Measurements from ENCODE around the gene EVA1A. TPM values are rescaled to one million over a fixed set of nuclear protein-coding genes. Genes with fewer than 3 reads are reported as not detected.
A peak's percentile ranks its signal among the peaks of the same experiment; 100 is the strongest.

The EVA1A gene
- total and polyA plus RNA-seq, 4 donors: 45.7 to 206 (median 100) TPM

DNA sequence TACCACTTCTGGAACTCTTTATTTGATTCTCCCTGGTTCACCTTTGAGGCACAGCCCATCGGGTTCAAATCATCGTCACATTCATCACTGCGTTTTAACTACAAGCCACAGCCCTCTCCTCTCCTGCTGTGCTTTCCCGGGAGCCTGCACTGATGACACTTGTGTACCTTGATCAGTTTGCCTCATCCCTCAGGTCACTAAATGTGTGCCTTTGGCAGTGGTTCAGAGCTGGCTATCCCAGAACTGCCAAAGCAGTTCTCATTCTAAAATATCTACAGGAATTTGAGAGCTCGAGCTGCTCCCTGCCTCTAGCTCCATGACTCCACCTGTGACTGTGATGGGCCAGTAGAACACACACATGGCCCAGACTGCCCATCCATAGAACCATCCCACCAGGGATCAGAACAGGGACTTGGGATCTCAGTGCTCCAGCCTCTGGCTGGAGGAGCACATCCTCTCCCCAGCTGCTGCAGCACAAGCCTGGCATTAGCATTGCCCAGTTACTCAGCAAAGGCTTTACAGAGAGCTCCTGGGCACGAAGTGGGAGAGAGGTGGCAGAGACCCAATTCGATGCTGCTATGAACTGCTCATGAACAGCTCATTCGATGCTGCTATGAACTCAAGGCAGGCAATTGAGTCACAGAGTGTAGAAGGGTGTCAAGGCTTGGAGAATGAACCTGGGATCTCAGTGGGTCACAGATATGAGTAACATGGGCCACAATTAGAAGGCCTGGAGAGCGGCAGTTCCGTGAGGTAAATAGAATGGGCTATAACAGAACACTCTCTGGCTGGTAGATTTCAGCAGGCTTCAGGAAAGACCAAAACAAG lies 41.9 kb downstream of the EVA1A start (continued):
- TF ChIP-seq, protein P1, sequence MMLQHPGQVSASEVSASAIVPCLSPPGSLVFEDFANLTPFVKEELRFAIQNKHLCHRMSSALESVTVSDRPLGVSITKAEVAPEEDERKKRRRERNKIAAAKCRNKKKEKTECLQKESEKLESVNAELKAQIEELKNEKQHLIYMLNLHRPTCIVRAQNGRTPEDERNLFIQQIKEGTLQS (IDR thresholded peaks at IDR 0.05): peak; percentile 93
- TF ChIP-seq FOXA1 (IDR thresholded peaks at IDR 0.05) (peak; percentile 71), RAD21 (IDR thresholded peaks at IDR 0.05) (peak; percentile 32 to 69), RXRA (IDR thresholded peaks at IDR 0.05) (peak; percentile 94 to 96)

DNA sequence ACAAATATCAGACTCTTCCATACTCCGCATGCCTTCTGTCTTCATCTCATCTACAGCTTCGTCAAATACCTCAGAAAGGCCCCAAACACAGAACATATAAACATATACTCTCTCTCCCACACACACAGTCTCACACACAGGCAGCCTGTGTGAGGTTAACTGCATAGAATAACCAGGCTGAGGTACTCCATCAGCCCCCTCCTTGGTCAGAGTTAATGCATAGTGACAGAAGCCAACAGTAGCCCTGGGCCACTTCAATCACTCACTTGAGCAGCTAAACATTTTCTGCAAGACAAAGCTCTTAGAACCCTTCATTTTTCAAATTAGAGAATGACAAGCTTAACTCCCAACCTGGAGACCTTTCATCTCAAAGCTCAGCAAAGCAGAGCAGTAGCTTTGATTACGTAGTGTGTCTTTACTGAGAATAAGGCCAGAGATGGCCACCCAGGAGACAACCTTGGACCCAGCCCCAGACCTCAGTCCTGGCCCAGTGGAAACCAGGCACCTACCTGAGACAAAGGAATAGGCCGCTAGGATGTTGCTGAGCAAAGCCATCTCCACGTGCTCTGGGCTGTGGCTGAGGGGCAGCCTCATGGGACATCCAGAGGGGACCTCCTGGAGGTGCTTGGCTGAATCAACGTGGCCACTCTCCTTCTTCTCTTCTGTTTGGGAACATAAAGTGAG lies 43.0 kb downstream of the EVA1A start:
- peak overlapping the region; percentile 79 to 96 for H3K27ac ChIP-seq (ENCODE audit: low read depth in 1 of 2, low read length in 2 of 2)
- no peak for DNase-seq (ENCODE audit: low spot score)
- peak overlapping the region; percentile 86 to 94 for H3K9ac ChIP-seq (ENCODE audit: low read depth in 1 of 2, low read length in 2 of 2)
- TF ChIP-seq, protein P2, sequence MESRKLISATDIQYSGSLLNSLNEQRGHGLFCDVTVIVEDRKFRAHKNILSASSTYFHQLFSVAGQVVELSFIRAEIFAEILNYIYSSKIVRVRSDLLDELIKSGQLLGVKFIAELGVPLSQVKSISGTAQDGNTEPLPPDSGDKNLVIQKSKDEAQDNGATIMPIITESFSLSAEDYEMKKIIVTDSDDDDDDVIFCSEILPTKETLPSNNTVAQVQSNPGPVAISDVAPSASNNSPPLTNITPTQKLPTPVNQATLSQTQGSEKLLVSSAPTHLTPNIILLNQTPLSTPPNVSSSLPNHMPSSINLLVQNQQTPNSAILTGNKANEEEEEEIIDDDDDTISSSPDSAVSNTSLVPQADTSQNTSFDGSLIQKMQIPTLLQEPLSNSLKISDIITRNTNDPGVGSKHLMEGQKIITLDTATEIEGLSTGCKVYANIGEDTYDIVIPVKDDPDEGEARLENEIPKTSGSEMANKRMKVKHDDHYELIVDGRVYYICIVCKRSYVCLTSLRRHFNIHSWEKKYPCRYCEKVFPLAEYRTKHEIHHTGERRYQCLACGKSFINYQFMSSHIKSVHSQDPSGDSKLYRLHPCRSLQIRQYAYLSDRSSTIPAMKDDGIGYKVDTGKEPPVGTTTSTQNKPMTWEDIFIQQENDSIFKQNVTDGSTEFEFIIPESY (IDR thresholded peaks at IDR 0.05): no peak
- TF ChIP-seq RXRA (IDR thresholded peaks at IDR 0.05): no peak
- TF ChIP-seq FOXA1 (IDR thresholded peaks at IDR 0.05): no peak
- TF ChIP-seq JUND (IDR thresholded peaks at IDR 0.05): no peak
- TF ChIP-seq NR2F2 (IDR thresholded peaks at IDR 0.05): no peak
- no peak for TF ChIP-seq RAD21 (IDR thresholded peaks at IDR 0.05)
- peak; percentile 32 for TF ChIP-seq YY1 (IDR thresholded peaks at IDR 0.05)
- TF ChIP-seq HNF4A (conservative IDR thresholded peaks at IDR 0.05): peak in 1 of 2 donors; percentile 15
- TF ChIP-seq, protein P3, sequence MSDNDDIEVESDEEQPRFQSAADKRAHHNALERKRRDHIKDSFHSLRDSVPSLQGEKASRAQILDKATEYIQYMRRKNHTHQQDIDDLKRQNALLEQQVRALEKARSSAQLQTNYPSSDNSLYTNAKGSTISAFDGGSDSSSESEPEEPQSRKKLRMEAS (IDR thresholded peaks at IDR 0.05): no peak
- TF ChIP-seq FOXA2 (IDR thresholded peaks at IDR 0.05): no peak
- H3K9me3 ChIP-seq (ENCODE audit: control insufficient read depth in 4 of 4, low read length in 3 of 4): peaks cover 0 to 4% (median 1%) of the 10 kb centered on the region in 4 donors
- H3K36me3 ChIP-seq (ENCODE audit: control insufficient read depth in 4 of 4, insufficient read depth in 3 of 4, low read depth in 1 of 4, low read length in 3 of 4): peaks cover 0 to 12% (median 7%) of the 10 kb centered on the region in 4 donors
- no peaks in the 10 kb centered on the region for H3K27me3 ChIP-seq (ENCODE audit: control insufficient read depth in 4 of 4, insufficient read depth in 4 of 4, low read length in 3 of 4)
- H3K4me1 ChIP-seq (ENCODE audit: control insufficient read depth in 4 of 4, insufficient read depth in 4 of 4, low read length in 3 of 4): peaks cover 4 to 57% (median 42%) of the 10 kb centered on the region in 4 donors
- 37% methylated on average over 6 of the region's 6 CpGs for WGBS
- H3K4me3 ChIP-seq (ENCODE audit: low read depth in 1 of 3, low read length in 3 of 3): peak overlapping the region; percentile 43 to 75 (median 58)

DNA sequence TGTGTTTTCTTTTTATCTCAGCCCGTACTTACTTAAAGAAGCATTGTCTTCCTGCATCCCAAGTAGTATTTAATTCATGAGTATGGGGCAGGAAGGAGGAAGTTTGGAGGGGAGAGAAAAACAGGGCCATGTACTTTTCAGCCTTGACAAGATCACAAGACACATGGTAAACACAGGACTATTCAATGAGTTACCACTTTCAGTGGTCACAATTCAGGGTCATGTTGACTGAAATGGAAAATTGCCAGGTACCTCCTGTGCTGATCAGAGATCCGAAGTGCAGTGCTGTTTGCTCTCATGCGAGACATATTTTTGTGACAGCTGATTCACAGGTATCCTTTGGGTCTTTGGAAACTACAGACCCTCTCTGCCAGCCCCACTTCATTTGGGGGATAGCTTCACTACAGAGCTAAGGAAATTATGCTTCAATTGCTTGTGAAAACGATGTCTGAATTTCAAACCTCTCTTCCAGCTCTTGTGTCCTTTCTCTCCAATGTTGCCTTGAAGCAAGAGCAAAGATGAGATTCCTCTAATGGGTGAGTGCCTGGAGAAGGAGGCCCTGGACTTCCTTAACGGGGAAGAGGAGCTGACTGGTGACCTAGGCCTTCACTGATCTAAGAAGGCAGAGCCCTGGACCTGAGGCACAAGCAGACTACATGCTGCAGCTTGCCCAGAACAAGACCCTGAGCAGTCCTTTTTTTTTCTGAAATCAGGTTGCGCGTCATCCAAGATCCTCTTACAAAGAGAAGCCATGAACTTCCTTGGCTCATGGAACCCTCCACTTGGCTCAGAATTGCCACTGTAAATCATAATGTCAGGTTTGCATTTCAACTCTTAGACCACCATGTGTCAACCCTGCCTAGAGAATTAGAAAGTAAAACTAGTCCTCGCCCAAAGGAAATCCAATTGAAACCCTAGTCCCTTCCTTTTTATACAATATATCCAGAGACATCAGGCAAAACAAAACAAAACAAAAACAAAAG lies 44.1 kb downstream of the EVA1A start:
- Histone ChIP-seq H3K36me3 (ENCODE audit: control insufficient read depth in 4 of 4, insufficient read depth in 3 of 4, low read depth in 1 of 4, low read length in 3 of 4) (peaks cover 1 to 22% (median 12%) of the 10 kb centered on the region in 4 donors), H3K27me3 (ENCODE audit: control insufficient read depth in 4 of 4, insufficient read depth in 4 of 4, low read length in 3 of 4) (no peaks in the 10 kb centered on the region), H3K9me3 (ENCODE audit: control insufficient read depth in 4 of 4, low read length in 3 of 4) (peaks cover 0 to 6% (median 3%) of the 10 kb centered on the region in 4 donors), H3K9ac (ENCODE audit: low read depth in 1 of 2, low read length in 2 of 2) (peak overlapping the region; percentile 86 to 94), H3K4me1 (ENCODE audit: control insufficient read depth in 4 of 4, insufficient read depth in 4 of 4, low read length in 3 of 4) (peaks cover 4 to 49% (median 34%) of the 10 kb centered on the region in 4 donors), H3K4me3 (ENCODE audit: low read depth in 1 of 3, low read length in 3 of 3) (peak overlapping the region; percentile 18 to 58 (median 43)), H3K27ac (ENCODE audit: low read depth in 1 of 2, low read length in 2 of 2) (peak overlapping the region; percentile 79 to 96)
- WGBS: 32% methylated on average over 8 of the region's 8 CpGs
- DNase-seq (ENCODE audit: low spot score): no peak
- TF ChIP-seq YY1 (IDR thresholded peaks at IDR 0.05): peak; percentile 68
- TF ChIP-seq, protein P4, sequence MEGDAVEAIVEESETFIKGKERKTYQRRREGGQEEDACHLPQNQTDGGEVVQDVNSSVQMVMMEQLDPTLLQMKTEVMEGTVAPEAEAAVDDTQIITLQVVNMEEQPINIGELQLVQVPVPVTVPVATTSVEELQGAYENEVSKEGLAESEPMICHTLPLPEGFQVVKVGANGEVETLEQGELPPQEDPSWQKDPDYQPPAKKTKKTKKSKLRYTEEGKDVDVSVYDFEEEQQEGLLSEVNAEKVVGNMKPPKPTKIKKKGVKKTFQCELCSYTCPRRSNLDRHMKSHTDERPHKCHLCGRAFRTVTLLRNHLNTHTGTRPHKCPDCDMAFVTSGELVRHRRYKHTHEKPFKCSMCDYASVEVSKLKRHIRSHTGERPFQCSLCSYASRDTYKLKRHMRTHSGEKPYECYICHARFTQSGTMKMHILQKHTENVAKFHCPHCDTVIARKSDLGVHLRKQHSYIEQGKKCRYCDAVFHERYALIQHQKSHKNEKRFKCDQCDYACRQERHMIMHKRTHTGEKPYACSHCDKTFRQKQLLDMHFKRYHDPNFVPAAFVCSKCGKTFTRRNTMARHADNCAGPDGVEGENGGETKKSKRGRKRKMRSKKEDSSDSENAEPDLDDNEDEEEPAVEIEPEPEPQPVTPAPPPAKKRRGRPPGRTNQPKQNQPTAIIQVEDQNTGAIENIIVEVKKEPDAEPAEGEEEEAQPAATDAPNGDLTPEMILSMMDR (IDR thresholded peaks at IDR 0.05; ENCODE audit: low read depth, low read length, missing input control): no peak
- TF ChIP-seq FOXA2 (IDR thresholded peaks at IDR 0.05): peak; percentile 99
- peak; percentile 87 to 90 for TF ChIP-seq HNF4A (conservative IDR thresholded peaks at IDR 0.05)
- TF ChIP-seq, protein P1 (IDR thresholded peaks at IDR 0.05): no peak
- TF ChIP-seq, protein P5, sequence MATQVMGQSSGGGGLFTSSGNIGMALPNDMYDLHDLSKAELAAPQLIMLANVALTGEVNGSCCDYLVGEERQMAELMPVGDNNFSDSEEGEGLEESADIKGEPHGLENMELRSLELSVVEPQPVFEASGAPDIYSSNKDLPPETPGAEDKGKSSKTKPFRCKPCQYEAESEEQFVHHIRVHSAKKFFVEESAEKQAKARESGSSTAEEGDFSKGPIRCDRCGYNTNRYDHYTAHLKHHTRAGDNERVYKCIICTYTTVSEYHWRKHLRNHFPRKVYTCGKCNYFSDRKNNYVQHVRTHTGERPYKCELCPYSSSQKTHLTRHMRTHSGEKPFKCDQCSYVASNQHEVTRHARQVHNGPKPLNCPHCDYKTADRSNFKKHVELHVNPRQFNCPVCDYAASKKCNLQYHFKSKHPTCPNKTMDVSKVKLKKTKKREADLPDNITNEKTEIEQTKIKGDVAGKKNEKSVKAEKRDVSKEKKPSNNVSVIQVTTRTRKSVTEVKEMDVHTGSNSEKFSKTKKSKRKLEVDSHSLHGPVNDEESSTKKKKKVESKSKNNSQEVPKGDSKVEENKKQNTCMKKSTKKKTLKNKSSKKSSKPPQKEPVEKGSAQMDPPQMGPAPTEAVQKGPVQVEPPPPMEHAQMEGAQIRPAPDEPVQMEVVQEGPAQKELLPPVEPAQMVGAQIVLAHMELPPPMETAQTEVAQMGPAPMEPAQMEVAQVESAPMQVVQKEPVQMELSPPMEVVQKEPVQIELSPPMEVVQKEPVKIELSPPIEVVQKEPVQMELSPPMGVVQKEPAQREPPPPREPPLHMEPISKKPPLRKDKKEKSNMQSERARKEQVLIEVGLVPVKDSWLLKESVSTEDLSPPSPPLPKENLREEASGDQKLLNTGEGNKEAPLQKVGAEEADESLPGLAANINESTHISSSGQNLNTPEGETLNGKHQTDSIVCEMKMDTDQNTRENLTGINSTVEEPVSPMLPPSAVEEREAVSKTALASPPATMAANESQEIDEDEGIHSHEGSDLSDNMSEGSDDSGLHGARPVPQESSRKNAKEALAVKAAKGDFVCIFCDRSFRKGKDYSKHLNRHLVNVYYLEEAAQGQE (IDR thresholded peaks at IDR 0.05): peak; percentile 74
- peak in 1 of 2 donors; percentile 31 for TF ChIP-seq GABPA (IDR thresholded peaks at IDR 0.05 in 1 of 2, conservative IDR thresholded peaks at IDR 0.05 in 1 of 2)
- TF ChIP-seq JUND (IDR thresholded peaks at IDR 0.05): peak in 1 of 2 donors; percentile 49
- TF ChIP-seq FOXA1 (IDR thresholded peaks at IDR 0.05): peak; percentile 98
- TF ChIP-seq RXRA (IDR thresholded peaks at IDR 0.05): peak; percentile 83 to 93
- peak; percentile 28 to 35 for TF ChIP-seq RAD21 (IDR thresholded peaks at IDR 0.05)
- peak; percentile 49 for TF ChIP-seq TAF1 (conservative IDR thresholded peaks at IDR 0.05)
- TF ChIP-seq SP1 (IDR thresholded peaks at IDR 0.05): peak; percentile 79
